ENCODE data around the gene TMED9. TPM values are rescaled to one million over a fixed set of nuclear protein-coding genes. Genes with fewer than 3 reads are reported as not detected.

The TMED9 gene
- total RNA-seq (100 to 1,000 TPM in 1 of 4 donors, 10 to 100 TPM in 3; 64.4 to 102 (median 74.0) TPM), polyA plus RNA-seq (84.6 TPM)
- long read RNA-seq, donor 1, transcript TMED9-201 (5 exons, 1,473 nt) = major isoform, 45 of 48 reads
- long read RNA-seq, donor 1, partial matches to known transcripts = 0 of 48 reads
- long read RNA-seq, donor 1, other reads (novel, unspliced or antisense) = 2 of 48 reads
- long read RNA-seq, donor 2, transcript TMED9-201 (5 exons, 1,473 nt) = major isoform, 17 of 18 reads
- long read RNA-seq, donor 2, partial matches to known transcripts = 0 of 18 reads
- long read RNA-seq, donor 2, other reads (novel, unspliced or antisense) = 1 of 18 reads
- long read RNA-seq, donor 3, transcript TMED9-201 (5 exons, 1,473 nt) = major isoform, 92 of 96 reads
- long read RNA-seq, donor 3, partial matches to known transcripts = 1 of 96 reads
- long read RNA-seq, donor 3, other reads (novel, unspliced or antisense) = 1 of 96 reads
- long read RNA-seq, donor 4, transcript TMED9-201 (5 exons, 1,473 nt) = major isoform, 18 of 19 reads
- long read RNA-seq, donor 4, partial matches to known transcripts = 0 of 19 reads
- long read RNA-seq, donor 4, other reads (novel, unspliced or antisense) = 1 of 19 reads

DNA sequence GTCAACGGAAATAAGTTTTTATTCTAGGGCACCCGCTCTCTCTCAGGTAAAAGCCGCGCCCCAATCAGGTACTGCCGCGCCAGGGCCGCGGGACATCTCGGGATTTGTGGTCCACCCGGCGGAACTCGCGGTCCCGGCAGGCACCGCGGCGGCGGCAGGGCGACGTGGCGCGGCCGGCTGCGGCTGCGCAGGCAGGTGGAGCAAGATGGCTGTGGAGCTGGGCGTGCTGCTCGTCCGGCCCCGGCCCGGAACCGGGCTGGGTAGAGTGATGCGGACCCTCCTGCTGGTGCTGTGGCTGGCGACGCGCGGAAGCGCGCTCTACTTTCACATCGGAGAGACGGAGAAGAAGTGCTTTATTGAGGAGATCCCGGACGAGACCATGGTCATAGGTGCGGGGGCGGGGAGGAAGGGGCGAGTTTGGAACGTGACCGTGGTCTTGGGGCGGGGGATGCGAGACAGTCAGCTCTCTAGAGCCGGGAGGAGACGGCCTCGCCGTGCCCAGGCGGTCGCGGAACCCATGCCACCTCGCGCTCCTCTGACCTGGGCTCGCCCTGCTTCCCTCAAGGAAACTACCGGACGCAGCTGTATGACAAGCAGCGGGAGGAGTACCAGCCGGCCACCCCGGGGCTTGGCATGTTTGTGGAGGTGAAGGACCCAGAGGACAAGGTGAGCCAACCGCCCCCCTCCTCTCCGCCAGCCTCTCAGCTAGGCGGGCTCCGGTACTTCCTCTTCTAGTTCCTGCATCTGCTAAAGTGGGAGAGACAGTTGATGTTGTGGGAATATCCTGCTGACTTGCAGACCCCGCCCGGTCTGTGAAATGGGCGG is at the start of gene TMED9:
TSS of gene TMED9 (plus strand) at position 194 of the 825 bp plus-strand sequence. CDS start at position 206, 12 bp downstream.
- H3K4me3 ChIP-seq (ENCODE audit: low read length) = peak within 1 kb of the TSS; percentile 83
- DNase-seq (peak; percentile 85 to 94 (median 93)), ATAC-seq (peak; percentile 97 to 98)
- under 1% methylated on average over 71 of the region's 71 CpGs for WGBS
- peak within 1 kb of the TSS; percentile 61 for H3K27ac ChIP-seq (ENCODE audit: low read length)
- H3K9me3 ChIP-seq (ENCODE audit: control insufficient read depth, low read length) = no peaks in the 10 kb centered on the region
- peaks cover 3% of the 10 kb centered on the region for H3K4me1 ChIP-seq (ENCODE audit: control insufficient read depth, insufficient read depth, low read length)
- intact Hi-C loops (cut with DNase I) = no loop called here
- H3K27me3 ChIP-seq (ENCODE audit: control insufficient read depth, insufficient read depth) = no peaks in the 10 kb centered on the region

DNA sequence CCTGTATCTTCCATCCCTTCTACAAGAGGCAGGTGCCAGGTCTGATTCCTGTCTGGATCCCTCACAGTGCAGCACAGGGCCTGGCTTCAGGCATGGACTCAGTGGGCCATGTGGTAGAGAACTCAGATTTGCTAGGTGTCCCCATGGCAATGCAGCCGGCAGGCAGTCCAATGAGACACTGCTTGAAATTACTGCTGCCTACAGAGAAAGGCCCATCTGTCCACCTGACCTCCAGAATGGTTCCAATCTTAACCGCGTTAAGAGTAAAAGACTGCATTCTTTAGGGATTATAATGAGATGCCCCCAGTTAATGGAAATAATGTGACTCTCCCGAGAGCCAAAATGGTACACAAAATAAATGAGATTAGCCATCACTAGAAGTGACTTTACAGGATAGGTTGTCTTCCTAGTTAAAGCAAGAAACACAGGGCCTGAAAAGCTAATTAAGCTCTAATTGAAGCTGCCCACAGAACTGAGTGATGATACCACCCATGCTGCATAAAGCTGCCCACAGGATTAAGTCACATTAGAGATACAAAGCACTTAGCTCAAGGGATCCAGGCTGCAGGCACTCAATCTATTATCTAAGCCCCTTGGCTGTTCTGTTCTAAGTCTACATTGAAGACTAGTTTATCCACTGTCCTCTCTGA is 49.1 kb upstream of the TMED9 start:
- 91% methylated on average over 4 of the region's 4 CpGs for WGBS
- H3K27me3 ChIP-seq (ENCODE audit: control insufficient read depth, insufficient read depth) = no peaks in the 10 kb centered on the region
- H3K9me3 ChIP-seq (ENCODE audit: control insufficient read depth, low read length) = no peaks in the 10 kb centered on the region
- peaks cover 38% of the 10 kb centered on the region for H3K4me1 ChIP-seq (ENCODE audit: control insufficient read depth, insufficient read depth, low read length)
- H3K27ac ChIP-seq (ENCODE audit: low read length) = no peak overlapping the region
- intact Hi-C loops (cut with DNase I) = no loop called here
- no peak for DNase-seq
- no peak overlapping the region for H3K4me3 ChIP-seq (ENCODE audit: low read length)
- ATAC-seq = no peak

DNA sequence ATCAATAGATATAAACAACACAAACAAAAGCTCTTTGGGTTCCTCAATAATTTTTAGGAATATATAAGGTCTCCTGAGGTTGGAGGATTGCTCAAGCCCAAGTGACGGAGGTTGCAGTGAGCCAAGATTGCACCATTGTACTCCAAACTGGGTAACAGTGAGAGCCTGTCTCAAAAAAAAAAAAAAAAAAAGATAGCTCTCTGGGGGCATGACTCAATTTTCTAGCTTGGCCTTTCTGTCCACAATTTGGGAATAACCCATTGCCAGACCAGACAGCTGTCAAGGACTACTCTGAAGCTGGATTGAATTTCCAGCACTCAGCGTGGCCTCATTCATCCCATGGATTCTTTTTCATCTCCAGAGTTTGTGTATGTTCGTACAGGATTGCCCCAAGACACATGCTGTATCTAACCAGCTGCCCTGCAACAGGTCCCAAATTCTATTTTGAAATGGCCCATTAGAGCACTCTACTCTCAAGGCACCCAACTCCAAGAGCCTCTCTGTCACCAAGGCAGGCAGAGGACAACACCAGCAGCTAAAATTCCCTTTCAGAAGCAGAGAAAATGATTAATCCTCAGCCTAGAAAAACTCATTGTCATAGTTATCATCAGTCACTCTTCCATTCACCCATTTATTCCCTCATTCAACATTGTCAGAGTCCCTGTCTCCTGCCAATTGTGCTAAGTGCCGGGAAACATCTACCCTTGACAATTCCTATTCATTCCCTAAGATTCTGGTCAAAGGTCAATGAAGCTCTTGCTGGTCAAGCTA is 46.3 kb upstream of the TMED9 start:
- WGBS = 46% methylated on average over 4 of the region's 4 CpGs
- no peaks in the 10 kb centered on the region for H3K27me3 ChIP-seq (ENCODE audit: control insufficient read depth, insufficient read depth)
- ATAC-seq = peak; percentile 80 to 87
- no peaks in the 10 kb centered on the region for H3K9me3 ChIP-seq (ENCODE audit: control insufficient read depth, low read length)
- H3K4me3 ChIP-seq (ENCODE audit: low read length) = no peak overlapping the region
- intact Hi-C loops (cut with DNase I) = no loop called here
- DNase-seq = peak; percentile 68 to 81 (median 73)
- peak overlapping the region; percentile 93 for H3K27ac ChIP-seq (ENCODE audit: low read length)
- peaks cover 23% of the 10 kb centered on the region for H3K4me1 ChIP-seq (ENCODE audit: control insufficient read depth, insufficient read depth, low read length)

GRCh38 chr5:177546258-177546741 is 45.7 kb upstream of the TMED9 start:
- peak; percentile 68 to 83 (median 74) for DNase-seq
- WGBS = 49% methylated on average over 1 of the region's 1 CpG
- peak; percentile 81 to 84 for ATAC-seq
- H3K9me3 ChIP-seq (ENCODE audit: control insufficient read depth, low read length) = no peaks in the 10 kb centered on the region
- H3K4me3 ChIP-seq (ENCODE audit: low read length) = no peak overlapping the region
- intact Hi-C loops (cut with DNase I) = no loop called here
- peak overlapping the region; percentile 95 for H3K27ac ChIP-seq (ENCODE audit: low read length)
- peaks cover 23% of the 10 kb centered on the region for H3K4me1 ChIP-seq (ENCODE audit: control insufficient read depth, insufficient read depth, low read length)
- no peaks in the 10 kb centered on the region for H3K27me3 ChIP-seq (ENCODE audit: control insufficient read depth, insufficient read depth)

GRCh38 chr5:177547736-177548135 is 44.3 kb upstream of the TMED9 start:
- WGBS = 57% methylated on average over 3 of the region's 3 CpGs
- Histone ChIP-seq H3K4me1 (ENCODE audit: control insufficient read depth, insufficient read depth, low read length) (peaks cover 23% of the 10 kb centered on the region), H3K27ac (ENCODE audit: low read length) (peak overlapping the region; percentile 13), H3K27me3 (ENCODE audit: control insufficient read depth, insufficient read depth) (no peaks in the 10 kb centered on the region), H3K9me3 (ENCODE audit: control insufficient read depth, low read length) (no peaks in the 10 kb centered on the region), H3K4me3 (ENCODE audit: low read length) (no peak overlapping the region)
- intact Hi-C loops (cut with DNase I) = no loop called here
- no peak for DNase-seq
- ATAC-seq = no peak

GRCh38 chr5:177548495-177548894 is 43.5 kb upstream of the TMED9 start:
- intact Hi-C loops (cut with DNase I) = no loop called here
- H3K4me1 ChIP-seq (ENCODE audit: control insufficient read depth, insufficient read depth, low read length) = peaks cover 23% of the 10 kb centered on the region
- WGBS = 38% methylated on average over 1 of the region's 1 CpG

GRCh38 chr5:177550122-177550521 is 41.9 kb upstream of the TMED9 start:
- WGBS = 84% methylated on average over 1 of the region's 1 CpG
- Histone ChIP-seq H3K4me3 (ENCODE audit: low read length) (no peak overlapping the region), H3K27ac (ENCODE audit: low read length) (no peak overlapping the region), H3K4me1 (ENCODE audit: control insufficient read depth, insufficient read depth, low read length) (peaks cover 17% of the 10 kb centered on the region), H3K9me3 (ENCODE audit: control insufficient read depth, low read length) (no peaks in the 10 kb centered on the region), H3K27me3 (ENCODE audit: control insufficient read depth, insufficient read depth) (no peaks in the 10 kb centered on the region)
- intact Hi-C loops (cut with DNase I) = no loop called here
- DNase-seq (no peak), ATAC-seq (no peak)

More at GRCh38 chr5:177548495-177548894, 43.5 kb upstream of the TMED9 start:
- Histone ChIP-seq H3K4me3 (ENCODE audit: low read length) (no peak overlapping the region), H3K27me3 (ENCODE audit: control insufficient read depth, insufficient read depth) (no peaks in the 10 kb centered on the region), H3K27ac (ENCODE audit: low read length) (no peak overlapping the region), H3K9me3 (ENCODE audit: control insufficient read depth, low read length) (no peaks in the 10 kb centered on the region)
- ATAC-seq (no peak), DNase-seq (no peak)

- no peaks in the 10 kb centered on the region for H3K9me3 ChIP-seq (ENCODE audit: control insufficient read depth, low read length)
- peak overlapping the region; percentile 93 for H3K4me3 ChIP-seq (ENCODE audit: low read length)
- H3K27me3 ChIP-seq (ENCODE audit: control insufficient read depth, insufficient read depth) = no peaks in the 10 kb centered on the region
- intact Hi-C loops (cut with DNase I) = no loop called here
- ATAC-seq (peak; percentile 20 to 39), DNase-seq (peak in 1 of 3 donors; percentile 60)
- H3K4me1 ChIP-seq (ENCODE audit: control insufficient read depth, insufficient read depth, low read length) = peaks cover 6% of the 10 kb centered on the region
- H3K27ac ChIP-seq (ENCODE audit: low read length) = no peak overlapping the region
- 32% methylated on average over 16 of the region's 16 CpGs for WGBS
Measured at GRCh38 chr5:177552839-177553455, 39.1 kb upstream of the TMED9 start.

- peak overlapping the region; percentile 26 for H3K27ac ChIP-seq (ENCODE audit: low read length)
- peak overlapping the region; percentile 93 for H3K4me3 ChIP-seq (ENCODE audit: low read length)
- H3K4me1 ChIP-seq (ENCODE audit: control insufficient read depth, insufficient read depth, low read length) = peaks cover 3% of the 10 kb centered on the region
- no peaks in the 10 kb centered on the region for H3K9me3 ChIP-seq (ENCODE audit: control insufficient read depth, low read length)
- ATAC-seq = peak; percentile 53 to 56
- intact Hi-C loops (cut with DNase I) = no loop called here
- no peaks in the 10 kb centered on the region for H3K27me3 ChIP-seq (ENCODE audit: control insufficient read depth, insufficient read depth)
- under 1% methylated on average over 72 of the region's 72 CpGs for WGBS
- peak; percentile 48 to 84 (median 79) for DNase-seq
Measured at GRCh38 chr5:177553671-177554429, 38.2 kb upstream of the TMED9 start.
